Esophagus muscularis mucosa (tissue), 4 donors: ENCODE data around the gene DMD.

ENCODE experiments used
- EP300 ChIP-seq: sonication (generic); formaldehyde crosslinking; IDR thresholded peaks from one replicate; pipeline ENCODE4 v1.6.1; 2017; ENCODE audit warnings: antibody characterized with exemption
- POLR2A ChIP-seq: fragments of 450-650 bp; IDR thresholded peaks from one replicate; pipeline ENCODE4 v1.6.1; 2017; ENCODE audit warnings: antibody characterized with exemption, moderate library complexity, mild to moderate bottlenecking, low read depth
- POLR2AphosphoS5 ChIP-seq, 2 donors: sonication (generic); formaldehyde crosslinking; IDR thresholded peaks; one replicate each; pipeline ENCODE4 v1.6.1; 2017; ENCODE audit warnings: antibody characterized with exemption in 2 of 2
- TF ChIP-seq, protein P1 (sequence below), 3 experiments: fragments of 200-600 bp in 2 of 3; fragments of 450-650 bp in 1 of 3; sonication (generic) in 2 of 3; IDR thresholded peaks; one replicate each; pipeline ENCODE4 v1.5.1; 2017 to 2019; ENCODE audit warnings: antibody characterized with exemption in 3 of 3, mild to moderate bottlenecking in 2 of 3, moderate library complexity in 1 of 3

DNA sequence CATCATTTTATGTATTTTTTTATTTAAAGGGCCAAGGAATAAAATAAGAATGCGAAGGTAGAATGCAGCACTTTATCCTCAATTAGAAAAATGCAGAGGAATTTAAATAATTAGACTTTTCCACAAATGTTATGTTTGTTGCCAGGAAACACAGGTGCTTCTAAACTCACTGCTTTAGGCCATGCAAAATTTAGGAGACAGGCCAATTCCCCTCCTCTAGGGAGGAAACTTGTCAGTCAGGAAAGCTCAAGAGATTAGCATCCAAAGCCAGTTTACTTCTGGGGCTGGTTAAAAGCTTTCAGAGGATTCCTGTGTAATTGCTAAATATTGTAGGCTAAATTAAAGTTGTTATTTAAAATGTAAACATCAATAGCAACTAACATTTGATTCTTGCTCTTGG, 124.5 kb downstream of the DMD start:
- no peak for TF ChIP-seq POLR2A
- TF ChIP-seq, protein P1, sequence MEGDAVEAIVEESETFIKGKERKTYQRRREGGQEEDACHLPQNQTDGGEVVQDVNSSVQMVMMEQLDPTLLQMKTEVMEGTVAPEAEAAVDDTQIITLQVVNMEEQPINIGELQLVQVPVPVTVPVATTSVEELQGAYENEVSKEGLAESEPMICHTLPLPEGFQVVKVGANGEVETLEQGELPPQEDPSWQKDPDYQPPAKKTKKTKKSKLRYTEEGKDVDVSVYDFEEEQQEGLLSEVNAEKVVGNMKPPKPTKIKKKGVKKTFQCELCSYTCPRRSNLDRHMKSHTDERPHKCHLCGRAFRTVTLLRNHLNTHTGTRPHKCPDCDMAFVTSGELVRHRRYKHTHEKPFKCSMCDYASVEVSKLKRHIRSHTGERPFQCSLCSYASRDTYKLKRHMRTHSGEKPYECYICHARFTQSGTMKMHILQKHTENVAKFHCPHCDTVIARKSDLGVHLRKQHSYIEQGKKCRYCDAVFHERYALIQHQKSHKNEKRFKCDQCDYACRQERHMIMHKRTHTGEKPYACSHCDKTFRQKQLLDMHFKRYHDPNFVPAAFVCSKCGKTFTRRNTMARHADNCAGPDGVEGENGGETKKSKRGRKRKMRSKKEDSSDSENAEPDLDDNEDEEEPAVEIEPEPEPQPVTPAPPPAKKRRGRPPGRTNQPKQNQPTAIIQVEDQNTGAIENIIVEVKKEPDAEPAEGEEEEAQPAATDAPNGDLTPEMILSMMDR (IDR thresholded peaks at IDR 0.05): no peak
- no peak for TF ChIP-seq EP300
- no peak for TF ChIP-seq POLR2AphosphoS5 (IDR thresholded peaks at IDR 0.05)
